GM23248 (cell line): ENCODE data around the gene ANTXRL. TPM values are rescaled to one million over a fixed set of nuclear protein-coding genes. Genes with fewer than 3 reads are reported as not detected.

Experiments
- DNase-seq: peaks from one replicate; pipeline ENCODE4 v3.0.0-alpha.2; 2015
- H2AFZ ChIP-seq: fragments of 200-600 bp; sonication (generic); 2 replicates; pipeline ENCODE4 v1.6.1; 2016; ENCODE audit warnings: antibody characterized with exemption
- H3F3A ChIP-seq: fragments of 200-600 bp; sonication (generic); 2 replicates; pipeline ENCODE4 v1.6.1; 2016; ENCODE audit warnings: mild to moderate bottlenecking, antibody characterized with exemption, mixed run types; ENCODE audit not compliant: insufficient read depth
- H3K27ac ChIP-seq: fragments of 200-600 bp; sonication (generic); 2 replicates; pipeline ENCODE4 v1.5.1; 2016; ENCODE audit warnings: mild to moderate bottlenecking
- H3K27me3 ChIP-seq: fragments of 200-600 bp; sonication (generic); replicated peaks from 2 replicates; pipeline ENCODE4 v1.6.1; 2016; ENCODE audit warnings: mild to moderate bottlenecking; ENCODE audit not compliant: insufficient read depth
- H3K36me3 ChIP-seq: fragments of 200-600 bp; sonication (generic); 2 replicates; pipeline ENCODE4 v1.6.1; 2016; ENCODE audit warnings: low read depth, mild to moderate bottlenecking
- H3K4me1 ChIP-seq: fragments of 200-600 bp; sonication (generic); 2 replicates; pipeline ENCODE4 v1.6.1; 2016; ENCODE audit warnings: mild to moderate bottlenecking; ENCODE audit not compliant: insufficient read depth
- H3K4me2 ChIP-seq: fragments of 200-600 bp; sonication (generic); one replicate; pipeline ENCODE4 v1.6.1; 2016; ENCODE audit warnings: mild to moderate bottlenecking; ENCODE audit not compliant: unreplicated experiment
- H3K4me3 ChIP-seq: fragments of 200-600 bp; sonication (generic); 2 replicates; pipeline ENCODE4 v1.5.1; 2016; ENCODE audit warnings: mild to moderate bottlenecking
- H3K79me2 ChIP-seq: fragments of 200-600 bp; sonication (generic); 2 replicates; pipeline ENCODE4 v1.6.1; 2016; ENCODE audit warnings: mild to moderate bottlenecking; ENCODE audit not compliant: insufficient read depth
- H3K9ac ChIP-seq: fragments of 200-600 bp; sonication (generic); 2 replicates; pipeline ENCODE4 v1.6.1; 2016; ENCODE audit warnings: mild to moderate bottlenecking
- H3K9me2 ChIP-seq: fragments of 200-600 bp; sonication (generic); 2 replicates; pipeline ENCODE4 v1.6.1; 2016; ENCODE audit warnings: mixed run types, mild to moderate bottlenecking, moderate library complexity; ENCODE audit not compliant: insufficient read depth
- H3K9me3 ChIP-seq: fragments of 200-600 bp; sonication (generic); one replicate; pipeline ENCODE4 v1.6.1; 2017; ENCODE audit warnings: low read depth
- H4K20me1 ChIP-seq: fragments of 200-600 bp; sonication (generic); 2 replicates; pipeline ENCODE4 v1.6.0; 2016; ENCODE audit not compliant: insufficient read depth
- EZH2 ChIP-seq: fragments of 200-600 bp; sonication (generic); IDR thresholded peaks from 2 replicates; pipeline ENCODE4 v1.6.1; 2018; ENCODE audit warnings: antibody characterized with exemption, mild to moderate bottlenecking; ENCODE audit not compliant: insufficient read depth, poor library complexity, severe bottlenecking
- EZH2phosphoT487 ChIP-seq: fragments of 200-600 bp; sonication (generic); IDR thresholded peaks from 2 replicates; pipeline ENCODE4 v1.6.1; 2018; ENCODE audit warnings: antibody characterized with exemption, moderate library complexity, mild to moderate bottlenecking, low read depth; ENCODE audit not compliant: insufficient read depth
- WGBS, 2 experiments: methylation state at CpG; one replicate each; pipeline ENCODE4 v1.1.6; 2015 to 2017; ENCODE audit warnings: low lambda C conversion rate in 2 of 2, low coverage in 1 of 2; ENCODE audit errors: missing lambda C conversion rate in 2 of 2; 5-methylcytosine and 5-hydroxymethylcytosine counted together
- in situ Hi-C: fragments of 300-500 bp; cut with MboI; formaldehyde crosslinking; loops from 2 replicates; pipeline ENCODE4 v1.15.0; 2020
- polyA plus RNA-seq: library from polyadenylated mRNA; unstranded; fragments of >200 nt; fragmentation: Nextera tagmentation; extraction: Ambion mirVana; gene quantifications from 2 replicates; pipeline ENCODE4 v1.2.1, GENCODE V29; 2016
- total RNA-seq: library from RNA; depleted of rRNA; stranded (reverse); fragments of >200 nt; shearing (Covaris generic); gene quantifications from 2 replicates; pipeline ENCODE4 v1.2.3, GENCODE V29; 2014

Gene ANTXRL
- total and polyA plus RNA-seq, 2 experiments from 2014 or later = not detected

GRCh38 chr10:46296641-46297141, 9.9 kb downstream of the ANTXRL start:
- Histone ChIP-seq H3K4me2 (no peak overlapping the region), H3K4me1 (peaks cover 7% of the 10 kb centered on the region), H3F3A (no peaks in the 10 kb centered on the region), H3K27ac (no peak overlapping the region), H3K9me2 (no peaks in the 10 kb centered on the region), H4K20me1 (no peaks in the 10 kb centered on the region), H3K27me3 (no peaks in the 10 kb centered on the region), H2AFZ (no peak overlapping the region), H3K9ac (no peak overlapping the region), H3K4me3 (no peak overlapping the region), H3K9me3 (no peaks in the 10 kb centered on the region), H3K36me3 (no peaks in the 10 kb centered on the region), H3K79me2 (no peaks in the 10 kb centered on the region)
- WGBS, 2 experiments = 71 to 78% methylated on average over 5 of the region's 5 CpGs
- no peak for TF ChIP-seq EZH2phosphoT487
- TF ChIP-seq EZH2 = no peak
- DNase-seq = no peak
- in situ Hi-C loops = no loop called here

DNA sequence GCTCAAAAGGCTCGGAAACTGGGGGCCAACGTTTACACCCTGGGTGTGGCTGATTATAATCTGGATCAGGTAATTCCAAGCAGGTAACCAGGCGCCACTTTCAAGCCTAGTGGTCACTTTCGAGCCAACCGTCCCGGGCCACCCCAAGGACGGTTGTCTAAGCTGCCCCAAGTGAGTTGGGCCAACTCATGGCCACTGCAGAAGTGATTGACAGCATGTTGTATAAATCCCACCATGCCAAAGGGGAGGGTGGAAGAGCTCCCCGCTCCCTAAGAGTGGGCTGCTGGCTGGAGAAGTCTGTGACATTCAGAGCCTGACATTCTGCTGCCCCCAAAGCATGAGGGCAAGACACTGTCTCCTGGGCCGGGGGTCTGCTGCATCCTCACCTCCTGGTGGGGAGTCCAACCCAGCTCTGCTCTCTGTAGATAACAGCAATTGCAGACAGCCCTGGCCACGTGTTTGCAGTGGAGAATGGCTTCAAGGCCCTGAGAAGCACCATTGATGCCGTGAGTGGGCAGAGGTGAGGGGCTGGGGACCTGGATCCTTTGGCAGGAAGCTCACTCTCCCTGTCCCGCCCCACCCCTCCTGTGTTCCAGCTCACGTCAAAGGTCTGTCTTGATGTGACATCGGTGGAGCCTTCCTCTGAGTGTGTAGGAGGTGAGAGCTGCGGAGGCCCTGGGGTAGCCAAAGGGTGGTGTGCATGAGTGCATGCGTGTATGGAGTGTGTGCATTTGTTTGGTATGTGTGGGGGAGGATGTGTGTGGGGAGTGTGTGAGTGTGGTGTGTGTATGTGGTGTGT, 10.8 kb downstream of the ANTXRL start:
- Histone ChIP-seq H3K9me3 (no peaks in the 10 kb centered on the region), H3K27me3 (no peaks in the 10 kb centered on the region), H3K27ac (no peak overlapping the region), H2AFZ (no peak overlapping the region), H3K4me2 (no peak overlapping the region), H3K9ac (no peak overlapping the region), H3F3A (no peaks in the 10 kb centered on the region), H3K36me3 (no peaks in the 10 kb centered on the region), H3K9me2 (no peaks in the 10 kb centered on the region), H3K4me1 (no peaks in the 10 kb centered on the region), H3K79me2 (no peaks in the 10 kb centered on the region), H3K4me3 (no peak overlapping the region), H4K20me1 (no peaks in the 10 kb centered on the region)
- no peak for TF ChIP-seq EZH2
- no peak for TF ChIP-seq EZH2phosphoT487
- no peak for DNase-seq
- WGBS, 2 experiments = 84% methylated on average over 15 to 16 of the region's 16 CpGs
- in situ Hi-C loops = no loop called here

- Histone ChIP-seq H3K4me3 (no peak overlapping the region), H3K4me1 (no peaks in the 10 kb centered on the region), H3K9me3 (no peaks in the 10 kb centered on the region), H2AFZ (no peak overlapping the region), H3K79me2 (no peaks in the 10 kb centered on the region), H3F3A (no peaks in the 10 kb centered on the region), H3K36me3 (no peaks in the 10 kb centered on the region), H3K9me2 (no peaks in the 10 kb centered on the region), H3K27me3 (no peaks in the 10 kb centered on the region), H3K9ac (no peak overlapping the region), H3K4me2 (no peak overlapping the region), H4K20me1 (no peaks in the 10 kb centered on the region), H3K27ac (no peak overlapping the region)
- TF ChIP-seq EZH2 (no peak), EZH2phosphoT487 (no peak)
- in situ Hi-C loops = no loop called here
- DNase-seq = no peak
- WGBS, 2 experiments = 85 to 91% methylated on average over 8 to 9 of the region's 9 CpGs
Measured at GRCh38 chr10:46298477-46299285, 11.9 kb downstream of the ANTXRL start.

- Histone ChIP-seq H3K36me3 (no peaks in the 10 kb centered on the region), H3F3A (no peaks in the 10 kb centered on the region), H3K79me2 (no peaks in the 10 kb centered on the region), H2AFZ (no peak overlapping the region), H3K9me3 (no peaks in the 10 kb centered on the region), H3K9me2 (no peaks in the 10 kb centered on the region), H3K27ac (no peak overlapping the region), H3K4me1 (no peaks in the 10 kb centered on the region), H3K27me3 (no peaks in the 10 kb centered on the region), H3K4me3 (no peak overlapping the region), H4K20me1 (no peaks in the 10 kb centered on the region), H3K9ac (no peak overlapping the region), H3K4me2 (no peak overlapping the region)
- in situ Hi-C loops = no loop called here
- TF ChIP-seq EZH2phosphoT487 (no peak), EZH2 (no peak)
- WGBS, 2 experiments = 83 to 88% methylated on average over 5 of the region's 5 CpGs
- DNase-seq = no peak
Measured at GRCh38 chr10:46299286-46299535, 12.4 kb downstream of the ANTXRL start.
